Stomach (tissue), 9 donors: ENCODE results near the gene DNAL4. TPM values are rescaled to one million over a fixed set of nuclear protein-coding genes. Genes with fewer than 3 reads are reported as not detected.

ENCODE experiments used
- DNase-seq, 2 donors: peaks; one replicate each; pipeline versions ENCODE4 v3.0.0 to v3.0.0-alpha.2; 2013 to 2019
- H3K27ac ChIP-seq, 5 donors: fragments of 200-600 bp in 4 of 5; sonication (generic) in 4 of 5; one replicate each; pipeline ENCODE4 v1.5.1; 2013 to 2019; ENCODE audit warnings: mild to moderate bottlenecking in 1 of 5, moderate library complexity in 1 of 5
- H3K27me3 ChIP-seq, 3 donors: fragments of 200-600 bp; sonication (generic); one replicate each; pipeline ENCODE4 v1.5.1; 2017 to 2019; ENCODE audit warnings: mixed run types in 1 of 3
- H3K36me3 ChIP-seq, 4 donors: fragments of 200-600 bp; sonication (generic); 1 replicate in 3 of 4; 2 replicates in 1 of 4; pipeline ENCODE4 v1.5.1; 2016 to 2019
- H3K4me1 ChIP-seq, 4 donors: fragments of 200-600 bp; sonication (generic); one replicate each; pipeline ENCODE4 v1.5.1; 2016 to 2019
- H3K4me3 ChIP-seq, 4 donors: fragments of 200-600 bp; sonication (generic) in 3 of 4; one replicate each; pipeline ENCODE4 v1.5.1; 2016 to 2019; ENCODE audit warnings: mild to moderate bottlenecking in 1 of 4
- H3K9me3 ChIP-seq, 4 donors: fragments of 200-600 bp; sonication (generic); one replicate each; pipeline ENCODE4 v1.5.1; 2016 to 2019
- CTCF ChIP-seq, 7 experiments: fragments of 450-650 bp in 4 of 7; fragments of 200-600 bp in 3 of 7; sonication (generic) in 3 of 7; IDR thresholded peaks; one replicate each; pipeline ENCODE4 v1.5.1; 2016 to 2019; ENCODE audit warnings: antibody characterized with exemption in 7 of 7, control low read depth in 2 of 7, mild to moderate bottlenecking in 1 of 7
- EP300 ChIP-seq: sonication (generic); formaldehyde crosslinking; IDR thresholded peaks from one replicate; pipeline ENCODE4 v1.6.1; 2017; ENCODE audit warnings: antibody characterized with exemption
- POLR2A ChIP-seq, 4 donors: fragments of 450-650 bp; IDR thresholded peaks; one replicate each; pipeline ENCODE4 v1.6.1; 2016; ENCODE audit warnings: antibody characterized with exemption in 4 of 4, control low read depth in 2 of 4, mild to moderate bottlenecking in 1 of 4, moderate library complexity in 1 of 4
- POLR2AphosphoS5 ChIP-seq, 3 donors: sonication (generic); formaldehyde crosslinking; IDR thresholded peaks; one replicate each; pipeline ENCODE4 v1.6.1; 2016; ENCODE audit warnings: antibody characterized with exemption in 3 of 3
- WGBS, 5 donors: extraction: QIAGEN DNeasy Blood & Tissue Kit in 3 of 5; methylation state at CpG; one replicate each; pipeline versions ENCODE4 v1.1.5 to v1.1.7; 2013 to 2018; 5-methylcytosine and 5-hydroxymethylcytosine counted together
- intact Hi-C: fragments of 100-400 bp; cut with DNase I; formaldehyde crosslinking; loops from one replicate; pipeline ENCODE4 v1.15.1; 2023; ENCODE audit warnings: low total_unique reads
- polyA plus RNA-seq, 3 donors: library from polyadenylated mRNA; stranded (reverse); fragments of 200-250 nt; gene quantifications; one replicate each; pipeline ENCODE4 v1.2.3, GENCODE V29; 2013
- total RNA-seq, 5 donors: library from RNA; depleted of rRNA; stranded (reverse); fragments of >200 nt; gene quantifications; one replicate each; pipeline versions ENCODE4 v1.1.0 to v1.2.3, GENCODE V29; 2014 to 2016
- donor health status: healthy with polysubstance abuse.
- donor health status: Bipolar disorder and iron deficiency.
- donor health status: healthy.

DNAL4 gene
- total and polyA plus RNA-seq, 8 donors: 0.58 to 33.0 (median 15.9) TPM

GRCh38 chr22:38833061-38833460, 39.1 kb upstream of the DNAL4 start:
- Histone ChIP-seq H3K27ac (no peak overlapping the region), H3K4me3 (no peak overlapping the region), H3K27me3 (peaks cover 0 to 4% (median 0%) of the 10 kb centered on the region in 3 donors), H3K9me3 (no peaks in the 10 kb centered on the region), H3K36me3 (no peaks in the 10 kb centered on the region), H3K4me1 (no peaks in the 10 kb centered on the region)
- no peak for DNase-seq
- intact Hi-C loops: no loop called here
- TF ChIP-seq POLR2A (IDR thresholded peaks at IDR 0.05): no peak
- no peak for TF ChIP-seq CTCF (IDR thresholded peaks at IDR 0.05)
- TF ChIP-seq POLR2AphosphoS5 (IDR thresholded peaks at IDR 0.05): no peak
- TF ChIP-seq EP300: no peak
- WGBS, 5 donors: 74 to 100% (median 82%) methylated on average over 1 to 3 of the region's 3 CpGs

GRCh38 chr22:38832005-38832978, 38.3 kb upstream of the DNAL4 start:
- DNase-seq: peak in 1 of 2 donors; percentile 42

GRCh38 chr22:38831166-38831945, 37.4 kb upstream of the DNAL4 start:
- Histone ChIP-seq H3K4me1 (no peaks in the 10 kb centered on the region), H3K4me3 (no peak overlapping the region), H3K27me3 (peaks cover 0 to 4% (median 0%) of the 10 kb centered on the region in 3 donors), H3K27ac (no peak overlapping the region), H3K9me3 (no peaks in the 10 kb centered on the region), H3K36me3 (peaks cover 0 to 11% (median 2%) of the 10 kb centered on the region in 4 donors)
- TF ChIP-seq CTCF (IDR thresholded peaks at IDR 0.05): no peak
- DNase-seq: no peak
- intact Hi-C loops: no loop called here
- 86 to 92% (median 92%) methylated on average over 12 to 16 of the region's 16 CpGs for WGBS, 5 donors

More at GRCh38 chr22:38832005-38832978, 38.3 kb upstream of the DNAL4 start:
- H3K9me3 ChIP-seq: no peaks in the 10 kb centered on the region
- no peak for TF ChIP-seq POLR2A (IDR thresholded peaks at IDR 0.05)
- TF ChIP-seq CTCF (IDR thresholded peaks at IDR 0.05): no peak
- no peak for TF ChIP-seq EP300
- no peak for TF ChIP-seq POLR2AphosphoS5 (IDR thresholded peaks at IDR 0.05)
- H3K27me3 ChIP-seq: peaks cover 0 to 4% (median 0%) of the 10 kb centered on the region in 3 donors
- 73 to 83% (median 77%) methylated on average over 28 to 30 of the region's 30 CpGs for WGBS, 5 donors
- H3K4me1 ChIP-seq: no peaks in the 10 kb centered on the region
- intact Hi-C loops: no loop called here
- H3K36me3 ChIP-seq: peaks cover 0 to 5% (median 0%) of the 10 kb centered on the region in 4 donors
- H3K27ac ChIP-seq: no peak overlapping the region
- H3K4me3 ChIP-seq: no peak overlapping the region

- no peaks in the 10 kb centered on the region for H3K4me1 ChIP-seq
- no peak for TF ChIP-seq CTCF (IDR thresholded peaks at IDR 0.05)
- no peak for TF ChIP-seq EP300
- TF ChIP-seq POLR2A (IDR thresholded peaks at IDR 0.05): no peak
- no peak for TF ChIP-seq POLR2AphosphoS5 (IDR thresholded peaks at IDR 0.05)
- no peaks in the 10 kb centered on the region for H3K9me3 ChIP-seq
- no peak overlapping the region for H3K27ac ChIP-seq
- intact Hi-C loops: no loop called here
- 71 to 75% (median 74%) methylated on average over 6 to 7 of the region's 7 CpGs for WGBS, 5 donors
- peaks cover 0 to 15% (median 3%) of the 10 kb centered on the region in 4 donors for H3K36me3 ChIP-seq
- no peak overlapping the region for H3K4me3 ChIP-seq
- DNase-seq: no peak
- H3K27me3 ChIP-seq: peaks cover 0 to 4% (median 0%) of the 10 kb centered on the region in 3 donors
These were observed 36.8 kb upstream of the DNAL4 start for GRCh38 chr22:38830845-38831108.
